HFFc6 (cell line): ENCODE results near the gene PTPN6. TPM values are rescaled to one million over a fixed set of nuclear protein-coding genes. Genes with fewer than 3 reads are reported as not detected.

ENCODE experiments used
- DNase-seq: peaks from one replicate; pipeline ENCODE4 v3.0.0-alpha.2; 2018
- H3K27ac Mint-ChIP-seq: 2 replicates; pipeline ENCODE4 v1.8.0; 2020; ENCODE audit warnings: mild to moderate bottlenecking, mixed read lengths
- H3K27me3 Mint-ChIP-seq: 2 replicates; pipeline ENCODE4 v1.8.0; 2021; ENCODE audit warnings: mild to moderate bottlenecking, moderate library complexity, mixed read lengths; ENCODE audit not compliant: insufficient read depth
- H3K36me3 Mint-ChIP-seq: 2 replicates; pipeline ENCODE4 v1.8.0; 2021; ENCODE audit warnings: low read depth, mixed read lengths
- H3K4me1 Mint-ChIP-seq: 2 replicates; pipeline ENCODE4 v1.8.0; 2020; ENCODE audit warnings: low read depth, mixed read lengths
- H3K4me3 Mint-ChIP-seq: 2 replicates; pipeline ENCODE4 v1.8.0; 2020; ENCODE audit warnings: mild to moderate bottlenecking, moderate library complexity, mixed read lengths
- H3K9me3 Mint-ChIP-seq: 2 replicates; pipeline ENCODE4 v1.8.0; 2020; ENCODE audit warnings: mild to moderate bottlenecking, mixed read lengths
- CTCF ChIP-seq: fragments of 200-600 bp; sonication (generic); IDR thresholded peaks from 2 replicates; pipeline ENCODE4 v1.5.0; 2021; ENCODE audit warnings: antibody characterized with exemption, mild to moderate bottlenecking
- microRNA-seq: library from miRNA; unstranded; fragments of <30 nt; microRNA quantifications from one replicate; pipeline ENCODE4, GENCODE V29; 2019
- total RNA-seq, 6 experiments: library from RNA; stranded (reverse); fragmentation: NEBNext Ultra II Directional; extraction: Animal tissue kit (Norgen Biotek cat#: 25700); gene quantifications; 2 replicates in 1 of 6; 3 replicates in 5 of 6; pipeline ENCODE4 v1.2.3, GENCODE V29; 2021

The PTPN6 gene
- total RNA-seq, 6 experiments from 2014 or later, result not detected

GRCh38 chr12:7004840-7005239, 53.7 kb downstream of the PTPN6 start:
- no peaks in the 10 kb centered on the region for H3K36me3 Mint-ChIP-seq
- no peaks in the 10 kb centered on the region for H3K4me1 Mint-ChIP-seq
- H3K27me3 Mint-ChIP-seq, result no peaks in the 10 kb centered on the region
- H3K27ac Mint-ChIP-seq, result no peak overlapping the region
- no peak for DNase-seq
- no peaks in the 10 kb centered on the region for H3K9me3 Mint-ChIP-seq
- TF ChIP-seq CTCF, result no peak
- no peak overlapping the region for H3K4me3 Mint-ChIP-seq

- DNase-seq, result no peak
- Mint-ChIP-seq H3K27ac (no peak overlapping the region), H3K9me3 (no peaks in the 10 kb centered on the region), H3K4me3 (no peak overlapping the region), H3K36me3 (no peaks in the 10 kb centered on the region), H3K4me1 (no peaks in the 10 kb centered on the region), H3K27me3 (no peaks in the 10 kb centered on the region)
- TF ChIP-seq CTCF, result no peak
Measured at GRCh38 chr12:7005311-7005710, 54.2 kb downstream of the PTPN6 start.

- TF ChIP-seq CTCF, result no peak
- Mint-ChIP-seq H3K4me1 (no peaks in the 10 kb centered on the region), H3K4me3 (no peak overlapping the region), H3K9me3 (no peaks in the 10 kb centered on the region), H3K36me3 (no peaks in the 10 kb centered on the region), H3K27me3 (no peaks in the 10 kb centered on the region), H3K27ac (no peak overlapping the region)
- DNase-seq, result no peak
Measured at GRCh38 chr12:7006639-7007038, 55.5 kb downstream of the PTPN6 start.

GRCh38 chr12:7008864-7009263, 57.7 kb downstream of the PTPN6 start:
- H3K36me3 Mint-ChIP-seq, result no peaks in the 10 kb centered on the region
- TF ChIP-seq CTCF, result no peak
- H3K4me3 Mint-ChIP-seq, result no peak overlapping the region
- no peaks in the 10 kb centered on the region for H3K27me3 Mint-ChIP-seq
- H3K4me1 Mint-ChIP-seq, result no peaks in the 10 kb centered on the region
- DNase-seq, result no peak
- no peaks in the 10 kb centered on the region for H3K9me3 Mint-ChIP-seq
- H3K27ac Mint-ChIP-seq, result no peak overlapping the region

- no peak for TF ChIP-seq CTCF
- no peaks in the 10 kb centered on the region for H3K36me3 Mint-ChIP-seq
- no peaks in the 10 kb centered on the region for H3K4me1 Mint-ChIP-seq
- no peak overlapping the region for H3K4me3 Mint-ChIP-seq
- H3K9me3 Mint-ChIP-seq, result no peaks in the 10 kb centered on the region
- no peak overlapping the region for H3K27ac Mint-ChIP-seq
- no peak for DNase-seq
- H3K27me3 Mint-ChIP-seq, result no peaks in the 10 kb centered on the region
Measured at GRCh38 chr12:7009512-7009911, 58.4 kb downstream of the PTPN6 start.

Small RNA genes within 50 kb of the gene (microRNA-seq; reads per million reads assigned to microRNA genes)
- gene MIR141 (not detected), gene MIR200C (15.4 reads per million, percentile 20 among the genes with 10 or more reads in this experiment)

Other genes with a start within 250 kb of the PTPN6 start
- 100 to 1,000 TPM; 103 to 122 (median 108) TPM for gene COPS7A, start 227.3 kb upstream of the PTPN6 start, total RNA-seq
- 100 to 1,000 TPM; 273 to 329 (median 298) TPM for gene MLF2, start 198.2 kb upstream of the PTPN6 start, total RNA-seq
- gene PTMS, start 185.0 kb upstream of the PTPN6 start, total RNA-seq, result 100 to 1,000 TPM; 423 to 607 (median 561) TPM
- gene LAG3, start 178.8 kb upstream of the PTPN6 start, total RNA-seq, result under 1 TPM; 0.15 to 0.64 (median 0.50) TPM
- under 1 TPM in 3 of 6 experiments, not detected in 3; 0.11 to 0.25 (median 0.11) TPM for gene CD4, start 161.8 kb upstream of the PTPN6 start, total RNA-seq
- gene GPR162, start 129.5 kb upstream of the PTPN6 start, total RNA-seq, result 1 to 10 TPM in 5 of 6 experiments, under 1 TPM in 1; 0.78 to 3.1 (median 2.6) TPM
- gene P3H3, start 122.9 kb upstream of the PTPN6 start, total RNA-seq, result 100 to 1,000 TPM in 4 of 6 experiments, 10 to 100 TPM in 2; 94.0 to 109 (median 103) TPM
- gene GNB3, start 110.4 kb upstream of the PTPN6 start, total RNA-seq, result 1 to 10 TPM; 4.3 to 7.2 (median 6.3) TPM
- gene CDCA3, start 100.1 kb upstream of the PTPN6 start, total RNA-seq, result 10 to 100 TPM; 24.0 to 62.5 (median 56.3) TPM
- gene USP5, start 99.2 kb upstream of the PTPN6 start, total RNA-seq, result 100 to 1,000 TPM; 149 to 211 (median 182) TPM
- gene TPI1, start 83.8 kb upstream of the PTPN6 start, total RNA-seq, result 100 to 1,000 TPM; 853 to 931 (median 870) TPM
- gene SPSB2, start 78.1 kb upstream of the PTPN6 start, total RNA-seq, result 10 to 100 TPM; 12.1 to 13.9 (median 13.0) TPM
- 1 to 10 TPM; 5.5 to 7.9 (median 6.6) TPM for gene LRRC23, start 46.5 kb upstream of the PTPN6 start, total RNA-seq
- gene ENO2, start 36.8 kb upstream of the PTPN6 start, total RNA-seq, result 10 to 100 TPM; 18.9 to 26.9 (median 24.7) TPM
- 100 to 1,000 TPM in 4 of 6 experiments, 10 to 100 TPM in 2; 96.8 to 120 (median 107) TPM for gene ATN1, start 23.4 kb upstream of the PTPN6 start, total RNA-seq
- not detected for gene RNU7-1, start 7.5 kb upstream of the PTPN6 start, total RNA-seq
- gene C12orf57, start 7.3 kb upstream of the PTPN6 start, total RNA-seq, result 100 to 1,000 TPM; 115 to 131 (median 123) TPM
- 100 to 1,000 TPM; 160 to 198 (median 182) TPM for gene PHB2, start 19.3 kb downstream of the PTPN6 start, total RNA-seq
- 10 to 100 TPM; 64.9 to 83.7 (median 75.6) TPM for gene EMG1, start 19.6 kb downstream of the PTPN6 start, total RNA-seq
- 10 to 100 TPM; 17.4 to 28.4 (median 21.6) TPM for gene LPCAT3, start 67.1 kb downstream of the PTPN6 start, total RNA-seq
- 10 to 100 TPM; 21.9 to 30.8 (median 30.2) TPM for gene C1S, start 109.4 kb downstream of the PTPN6 start, total RNA-seq
- gene C1R, start 141.1 kb downstream of the PTPN6 start, total RNA-seq, result 10 to 100 TPM in 5 of 6 experiments, 1 to 10 TPM in 1; 9.3 to 43.4 (median 36.0) TPM
- 10 to 100 TPM in 5 of 6 experiments, 1 to 10 TPM in 1; 8.5 to 20.0 (median 15.8) TPM for gene C1RL, start 157.9 kb downstream of the PTPN6 start, total RNA-seq
- gene RBP5, start 177.5 kb downstream of the PTPN6 start, total RNA-seq, result not detected
- 10 to 100 TPM; 10.4 to 15.5 (median 13.7) TPM for gene CLSTN3, start 179.0 kb downstream of the PTPN6 start, total RNA-seq
- 10 to 100 TPM; 19.8 to 24.4 (median 22.2) TPM for gene PEX5, start 238.3 kb downstream of the PTPN6 start, total RNA-seq